ENCODE results near the gene ATP13A3.

- TF ChIP-seq CTCF (IDR thresholded peaks at IDR 0.05; ENCODE audit: low read depth, low read length, missing input control) (no peak), SP1 (IDR thresholded peaks at IDR 0.05) (no peak), YY1 (IDR thresholded peaks at IDR 0.05) (no peak), TAF1 (conservative IDR thresholded peaks at IDR 0.05) (no peak)
- TF ChIP-seq, protein P1, sequence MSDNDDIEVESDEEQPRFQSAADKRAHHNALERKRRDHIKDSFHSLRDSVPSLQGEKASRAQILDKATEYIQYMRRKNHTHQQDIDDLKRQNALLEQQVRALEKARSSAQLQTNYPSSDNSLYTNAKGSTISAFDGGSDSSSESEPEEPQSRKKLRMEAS (IDR thresholded peaks at IDR 0.05), result no peak
- TF ChIP-seq, protein P2, sequence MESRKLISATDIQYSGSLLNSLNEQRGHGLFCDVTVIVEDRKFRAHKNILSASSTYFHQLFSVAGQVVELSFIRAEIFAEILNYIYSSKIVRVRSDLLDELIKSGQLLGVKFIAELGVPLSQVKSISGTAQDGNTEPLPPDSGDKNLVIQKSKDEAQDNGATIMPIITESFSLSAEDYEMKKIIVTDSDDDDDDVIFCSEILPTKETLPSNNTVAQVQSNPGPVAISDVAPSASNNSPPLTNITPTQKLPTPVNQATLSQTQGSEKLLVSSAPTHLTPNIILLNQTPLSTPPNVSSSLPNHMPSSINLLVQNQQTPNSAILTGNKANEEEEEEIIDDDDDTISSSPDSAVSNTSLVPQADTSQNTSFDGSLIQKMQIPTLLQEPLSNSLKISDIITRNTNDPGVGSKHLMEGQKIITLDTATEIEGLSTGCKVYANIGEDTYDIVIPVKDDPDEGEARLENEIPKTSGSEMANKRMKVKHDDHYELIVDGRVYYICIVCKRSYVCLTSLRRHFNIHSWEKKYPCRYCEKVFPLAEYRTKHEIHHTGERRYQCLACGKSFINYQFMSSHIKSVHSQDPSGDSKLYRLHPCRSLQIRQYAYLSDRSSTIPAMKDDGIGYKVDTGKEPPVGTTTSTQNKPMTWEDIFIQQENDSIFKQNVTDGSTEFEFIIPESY (IDR thresholded peaks at IDR 0.05), result no peak
Observed at GRCh38 chr3:194450341-194450740, 36.5 kb downstream of the ATP13A3 start.
